Calu3 (cell line): ENCODE results near the gene PANX2. TPM values are rescaled to one million over a fixed set of nuclear protein-coding genes. Genes with fewer than 3 reads are reported as not detected.

Experiments
- BruUV-seq: library from RNA; stranded (reverse); fragments of 400-500 nt; replicated peaks from 2 replicates; lab custom pipeline; 2021; lab: Mats Ljungman, UMichigan
- CTCF ChIA-PET: fragments of 300-600 bp; sonication (Branson Sonifier 250); formaldehyde crosslinking; loops from one replicate; lab custom pipeline; 2022; ENCODE audit warnings: antibody characterized with exemption; lab: Charles Lee
- DNase-seq: peaks from one replicate; pipeline ENCODE4 v3.0.0; 2022
- H3K27ac Mint-ChIP-seq: one replicate; pipeline ENCODE4 v1.8.0; 2022; ENCODE audit warnings: mixed read lengths; ENCODE audit not compliant: unreplicated experiment
- H3K27me3 Mint-ChIP-seq: one replicate; pipeline ENCODE4 v1.8.0; 2022; ENCODE audit warnings: mixed read lengths; ENCODE audit not compliant: unreplicated experiment
- H3K36me3 Mint-ChIP-seq: one replicate; pipeline ENCODE4 v1.8.0; 2022; ENCODE audit warnings: mild to moderate bottlenecking, moderate library complexity, mixed read lengths; ENCODE audit not compliant: insufficient read depth, unreplicated experiment
- H3K4me1 Mint-ChIP-seq: one replicate; pipeline ENCODE4 v1.8.0; 2022; ENCODE audit warnings: mild to moderate bottlenecking, low read depth, mixed read lengths; ENCODE audit not compliant: unreplicated experiment
- H3K4me3 Mint-ChIP-seq: one replicate; pipeline ENCODE4 v1.8.0; 2022; ENCODE audit warnings: mild to moderate bottlenecking, low read depth, moderate library complexity, mixed read lengths; ENCODE audit not compliant: unreplicated experiment
- H3K9me3 Mint-ChIP-seq: one replicate; pipeline ENCODE4 v1.8.0; 2022; ENCODE audit warnings: low read depth, mixed read lengths; ENCODE audit not compliant: unreplicated experiment
- CTCF ChIP-seq: fragments of 200-600 bp; IDR thresholded peaks from one replicate; pipeline ENCODE4 v1.8.0; 2022; ENCODE audit warnings: antibody characterized with exemption; ENCODE audit not compliant: unreplicated experiment
- intact Hi-C: fragments of 100-400 bp; cut with micrococcal nuclease; formaldehyde crosslinking; loops from one replicate; pipeline ENCODE4 v1.10.0; 2022; ENCODE audit not compliant: unreplicated experiment
- total RNA-seq: library from RNA; stranded (reverse); gene quantifications from 2 replicates; pipeline ENCODE4 v1.2.3, GENCODE V29; 2022

PANX2 gene
- total RNA-seq, 1 experiment from 2014 or later = 2.0 TPM

- peaks cover 25% of the 10 kb centered on the region for H3K27me3 Mint-ChIP-seq
- peaks cover 7% of the 10 kb centered on the region for H3K4me1 Mint-ChIP-seq
- BruUV-seq = no TSS peak
- H3K27ac Mint-ChIP-seq = no peak overlapping the region
- CTCF ChIA-PET = interaction anchor here (0.5 kb wide), 1 partner anchor 13 kb away, joined by 3 read pairs; no protein-coding TSS in a partner anchor
- TF ChIP-seq CTCF = no peak
- peaks cover 3% of the 10 kb centered on the region for H3K36me3 Mint-ChIP-seq
- no peak overlapping the region for H3K4me3 Mint-ChIP-seq
- H3K9me3 Mint-ChIP-seq = no peaks in the 10 kb centered on the region
- intact Hi-C loops = no loop called here
- no peak for DNase-seq
Observed at GRCh38 chr22:50160947-50161346, 9.6 kb upstream of the PANX2 start.

GRCh38 chr22:50161508-50162390, 8.8 kb upstream of the PANX2 start:
- no peak for DNase-seq
- no peak overlapping the region for H3K27ac Mint-ChIP-seq
- H3K36me3 Mint-ChIP-seq = peaks cover 7% of the 10 kb centered on the region
- no peaks in the 10 kb centered on the region for H3K9me3 Mint-ChIP-seq
- peaks cover 25% of the 10 kb centered on the region for H3K27me3 Mint-ChIP-seq
- no peak for TF ChIP-seq CTCF
- CTCF ChIA-PET = interaction anchor here (0.5 kb wide), 1 partner anchor 14 kb away, joined by 3 read pairs; no protein-coding TSS in a partner anchor
- BruUV-seq = no TSS peak
- peaks cover 7% of the 10 kb centered on the region for H3K4me1 Mint-ChIP-seq
- H3K4me3 Mint-ChIP-seq = no peak overlapping the region
- intact Hi-C loops = no loop called here

GRCh38 chr22:50162391-50162956, 8.1 kb upstream of the PANX2 start:
- no peak overlapping the region for H3K27ac Mint-ChIP-seq
- no TSS peak for BruUV-seq
- H3K4me3 Mint-ChIP-seq = no peak overlapping the region
- intact Hi-C loops = no loop called here
- H3K27me3 Mint-ChIP-seq = peaks cover 30% of the 10 kb centered on the region
- CTCF ChIA-PET = no interaction called here
- TF ChIP-seq CTCF = no peak
- H3K4me1 Mint-ChIP-seq = peaks cover 7% of the 10 kb centered on the region
- no peak for DNase-seq
- peaks cover 7% of the 10 kb centered on the region for H3K36me3 Mint-ChIP-seq
- no peaks in the 10 kb centered on the region for H3K9me3 Mint-ChIP-seq

GRCh38 chr22:50165436-50166123, 5.0 kb upstream of the PANX2 start:
- Mint-ChIP-seq H3K9me3 (no peaks in the 10 kb centered on the region), H3K27me3 (peaks cover 55% of the 10 kb centered on the region), H3K4me3 (no peak overlapping the region), H3K4me1 (no peaks in the 10 kb centered on the region), H3K27ac (no peak overlapping the region), H3K36me3 (peaks cover 14% of the 10 kb centered on the region)
- DNase-seq = no peak
- CTCF ChIA-PET = no interaction called here
- intact Hi-C loops = no loop called here
- no TSS peak for BruUV-seq
- no peak for TF ChIP-seq CTCF
